Epithelial cell of esophagus (primary cell): ENCODE data around the gene NFIA.

Source experiments
- DNase-seq: peaks from one replicate; pipeline ENCODE4 v3.0.0; 2010; ENCODE audit warnings: low read depth
- H3K4me3 ChIP-seq: 2 replicates; pipeline ENCODE4 v1.5.1; 2011; ENCODE audit warnings: mild to moderate bottlenecking, low read length, control low read depth
- TF ChIP-seq, protein P1 (sequence below): IDR thresholded peaks from 2 replicates; pipeline ENCODE4 v1.5.1; 2011; ENCODE audit warnings: low read depth, mild to moderate bottlenecking, low read length, control low read depth, inconsistent platforms; ENCODE audit not compliant: insufficient read depth; ENCODE audit errors: missing control alignments

Gene NFIA

DNA sequence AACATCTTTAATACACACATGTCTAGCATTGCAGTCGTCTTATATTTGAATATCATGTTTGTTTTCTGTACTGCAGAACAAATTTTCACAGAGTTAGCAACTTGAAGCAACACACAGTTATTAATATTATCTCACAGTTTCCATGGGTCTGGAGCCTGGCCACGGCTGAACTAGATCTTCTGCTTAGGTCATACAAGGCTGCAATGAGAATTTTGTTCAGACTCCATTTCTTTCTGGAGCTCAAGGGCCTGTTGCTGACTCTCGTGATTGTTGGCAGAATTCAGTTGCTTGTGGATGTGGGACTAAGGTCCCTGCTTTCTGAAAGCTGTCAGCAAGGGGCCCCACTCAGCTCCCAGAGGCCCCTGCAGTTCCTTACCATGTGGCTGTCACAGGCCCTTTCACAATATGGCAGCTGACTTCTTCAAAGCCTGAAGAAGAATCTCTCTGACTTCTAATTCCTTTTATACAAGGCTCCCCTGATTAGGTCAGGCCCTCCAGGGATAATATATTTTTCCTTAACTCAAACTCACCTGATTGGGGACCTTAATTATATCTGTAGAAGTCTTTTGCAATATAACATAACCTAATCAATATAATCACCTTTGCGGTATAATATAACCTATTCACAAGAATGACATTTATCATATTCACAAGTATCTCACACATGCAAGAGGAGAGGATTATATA, 296.3 kb downstream of the NFIA start:
- TF ChIP-seq, protein P1, sequence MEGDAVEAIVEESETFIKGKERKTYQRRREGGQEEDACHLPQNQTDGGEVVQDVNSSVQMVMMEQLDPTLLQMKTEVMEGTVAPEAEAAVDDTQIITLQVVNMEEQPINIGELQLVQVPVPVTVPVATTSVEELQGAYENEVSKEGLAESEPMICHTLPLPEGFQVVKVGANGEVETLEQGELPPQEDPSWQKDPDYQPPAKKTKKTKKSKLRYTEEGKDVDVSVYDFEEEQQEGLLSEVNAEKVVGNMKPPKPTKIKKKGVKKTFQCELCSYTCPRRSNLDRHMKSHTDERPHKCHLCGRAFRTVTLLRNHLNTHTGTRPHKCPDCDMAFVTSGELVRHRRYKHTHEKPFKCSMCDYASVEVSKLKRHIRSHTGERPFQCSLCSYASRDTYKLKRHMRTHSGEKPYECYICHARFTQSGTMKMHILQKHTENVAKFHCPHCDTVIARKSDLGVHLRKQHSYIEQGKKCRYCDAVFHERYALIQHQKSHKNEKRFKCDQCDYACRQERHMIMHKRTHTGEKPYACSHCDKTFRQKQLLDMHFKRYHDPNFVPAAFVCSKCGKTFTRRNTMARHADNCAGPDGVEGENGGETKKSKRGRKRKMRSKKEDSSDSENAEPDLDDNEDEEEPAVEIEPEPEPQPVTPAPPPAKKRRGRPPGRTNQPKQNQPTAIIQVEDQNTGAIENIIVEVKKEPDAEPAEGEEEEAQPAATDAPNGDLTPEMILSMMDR, result no peak
- no peak for DNase-seq
- no peak overlapping the region for H3K4me3 ChIP-seq

DNA sequence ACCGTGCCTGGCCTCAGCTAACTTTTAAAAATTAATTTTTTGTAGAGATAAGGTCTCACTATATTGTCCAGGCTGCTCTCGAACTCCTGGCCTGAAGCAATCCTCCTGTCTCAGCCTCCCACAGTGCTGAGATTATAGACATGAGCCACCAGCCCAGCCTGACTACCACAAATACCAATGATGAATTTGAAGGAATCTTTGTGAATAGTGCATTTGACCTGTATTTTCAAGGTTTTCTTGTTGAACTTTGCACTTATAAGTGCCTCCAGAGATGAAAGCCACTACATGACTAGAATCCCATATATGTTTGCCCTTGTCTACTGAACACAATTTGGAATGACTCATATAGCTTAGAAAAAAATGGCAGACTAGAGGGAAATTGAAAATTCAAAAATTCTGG, 297.3 kb downstream of the NFIA start:
- TF ChIP-seq, protein P1, result no peak
- no peak overlapping the region for H3K4me3 ChIP-seq
- no peak for DNase-seq

DNA sequence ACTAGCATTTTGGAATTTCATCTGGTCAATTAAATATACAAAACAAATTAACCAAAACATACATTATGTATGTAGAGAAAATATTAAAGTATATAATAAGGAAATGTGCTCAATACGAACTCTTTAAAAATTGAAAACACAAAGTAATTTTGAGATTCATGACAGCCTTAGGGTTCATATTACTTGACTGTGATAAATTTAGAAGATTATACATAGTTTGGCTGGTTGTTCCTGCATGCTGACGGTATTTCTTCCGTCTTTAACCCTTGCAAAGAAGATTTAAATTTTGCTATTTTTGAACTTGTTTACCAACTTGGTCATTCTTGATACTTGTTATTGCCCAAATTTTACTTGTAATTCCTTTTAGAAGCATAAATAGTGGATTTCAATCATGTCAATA, 298.2 kb downstream of the NFIA start:
- DNase-seq, result no peak
- H3K4me3 ChIP-seq, result no peak overlapping the region
- TF ChIP-seq, protein P1, result no peak

DNA sequence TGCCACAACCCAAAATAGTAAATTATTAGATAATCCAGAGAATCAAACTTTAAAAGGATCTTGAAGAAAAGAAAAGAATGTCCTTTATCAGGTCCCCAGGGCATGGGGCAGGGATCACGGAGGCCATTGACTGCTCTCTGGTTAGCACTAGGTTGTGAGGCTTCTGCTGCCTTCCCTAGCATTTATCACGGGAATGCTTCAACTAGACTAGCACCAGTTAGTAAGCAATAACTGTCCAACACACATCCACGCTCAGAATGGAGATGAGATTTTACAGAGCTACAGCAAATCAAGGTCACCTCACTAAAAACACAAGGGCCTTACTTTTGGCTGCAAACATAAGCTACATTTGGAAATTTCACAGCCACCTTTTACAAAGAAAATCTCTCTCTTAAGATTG, 304.0 kb downstream of the NFIA start:
- H3K4me3 ChIP-seq, result no peak overlapping the region
- TF ChIP-seq, protein P1, result no peak
- no peak for DNase-seq

DNA sequence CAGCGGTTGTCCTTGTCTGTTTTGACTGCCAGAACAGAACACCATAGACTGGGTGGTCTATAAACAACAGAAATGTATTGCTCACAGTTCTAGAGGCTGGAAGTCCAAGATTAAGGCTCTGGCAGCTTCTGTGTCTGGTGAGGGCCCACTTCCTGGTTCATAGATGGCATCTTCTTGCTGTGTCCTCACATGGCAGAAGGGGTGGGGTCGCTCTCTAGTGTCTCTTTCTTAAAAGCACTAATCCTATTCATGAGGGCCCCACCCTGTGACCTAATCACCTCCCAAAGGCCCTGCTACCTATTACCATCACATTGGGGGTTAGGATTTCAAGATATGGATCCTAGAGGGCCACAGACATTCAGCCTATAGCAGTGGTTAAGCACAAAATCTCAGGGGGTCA, 304.4 kb downstream of the NFIA start:
- TF ChIP-seq, protein P1, result no peak
- no peak for DNase-seq
- no peak overlapping the region for H3K4me3 ChIP-seq

DNA sequence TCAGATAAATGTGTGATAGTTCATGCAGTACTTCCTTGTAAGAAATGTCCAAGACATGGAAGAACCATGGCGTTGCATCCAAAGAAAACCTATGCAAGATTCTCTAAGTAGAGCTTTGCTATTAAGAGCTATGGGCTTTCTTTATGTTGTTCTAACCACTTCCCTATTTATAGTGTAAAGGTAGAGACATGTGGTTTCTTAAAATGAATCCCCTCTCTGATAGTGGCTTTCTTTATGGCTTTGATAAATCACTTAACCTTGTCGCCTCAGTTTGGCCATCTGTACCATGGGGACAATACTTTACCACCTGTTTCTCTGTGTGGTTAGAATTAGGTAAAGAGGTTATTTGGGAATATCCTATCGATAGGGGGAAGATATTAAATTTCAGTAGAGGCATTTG, 305.5 kb downstream of the NFIA start:
- TF ChIP-seq, protein P1, result no peak
- H3K4me3 ChIP-seq, result no peak overlapping the region
- no peak for DNase-seq

DNA sequence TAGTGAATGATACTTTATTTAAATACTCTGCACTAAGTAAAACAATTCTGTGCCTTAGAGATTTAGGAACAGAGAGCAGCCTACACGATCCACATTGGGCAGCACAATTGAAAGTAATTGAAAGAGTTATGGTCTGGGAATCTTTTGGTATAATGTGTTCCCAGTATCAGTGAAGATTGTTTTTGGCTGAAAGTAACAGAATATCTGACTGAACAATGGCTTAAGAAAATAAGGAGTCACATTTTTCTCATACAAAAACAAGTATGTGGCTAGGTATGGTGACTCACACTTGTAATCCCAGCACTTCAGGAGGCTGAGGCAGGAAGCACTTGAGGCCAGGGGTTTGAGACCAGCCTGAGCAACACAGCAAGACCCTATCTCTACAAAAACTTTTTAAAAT, 306.2 kb downstream of the NFIA start:
- TF ChIP-seq, protein P1, result no peak
- no peak overlapping the region for H3K4me3 ChIP-seq
- DNase-seq, result peak; percentile 21
